Measurements from ENCODE around the gene GRIP1.

The GRIP1 gene

DNA sequence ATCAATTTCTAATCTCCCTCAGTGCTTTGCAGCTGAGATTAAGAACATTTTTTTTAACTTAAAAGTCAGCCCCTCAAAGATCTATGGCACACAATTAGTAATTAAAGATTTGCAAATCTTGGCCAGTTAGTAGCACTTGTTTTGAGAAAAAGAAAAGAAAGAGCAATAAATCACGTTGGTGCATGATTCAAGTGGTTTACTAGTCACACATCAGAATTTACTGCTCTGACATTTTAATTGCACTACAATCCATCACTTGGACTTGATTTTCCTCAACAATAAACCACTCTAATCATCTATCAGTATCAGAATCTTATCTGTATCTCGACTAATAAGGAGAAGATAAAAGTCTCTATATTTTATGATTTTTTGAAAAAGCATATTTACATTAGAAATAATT is 222.3 kb downstream of the GRIP1 start:
- no peak for TF ChIP-seq ZFX (IDR thresholded peaks at IDR 0.05; ENCODE audit: borderline replicate concordance)
- TF ChIP-seq, protein P1, sequence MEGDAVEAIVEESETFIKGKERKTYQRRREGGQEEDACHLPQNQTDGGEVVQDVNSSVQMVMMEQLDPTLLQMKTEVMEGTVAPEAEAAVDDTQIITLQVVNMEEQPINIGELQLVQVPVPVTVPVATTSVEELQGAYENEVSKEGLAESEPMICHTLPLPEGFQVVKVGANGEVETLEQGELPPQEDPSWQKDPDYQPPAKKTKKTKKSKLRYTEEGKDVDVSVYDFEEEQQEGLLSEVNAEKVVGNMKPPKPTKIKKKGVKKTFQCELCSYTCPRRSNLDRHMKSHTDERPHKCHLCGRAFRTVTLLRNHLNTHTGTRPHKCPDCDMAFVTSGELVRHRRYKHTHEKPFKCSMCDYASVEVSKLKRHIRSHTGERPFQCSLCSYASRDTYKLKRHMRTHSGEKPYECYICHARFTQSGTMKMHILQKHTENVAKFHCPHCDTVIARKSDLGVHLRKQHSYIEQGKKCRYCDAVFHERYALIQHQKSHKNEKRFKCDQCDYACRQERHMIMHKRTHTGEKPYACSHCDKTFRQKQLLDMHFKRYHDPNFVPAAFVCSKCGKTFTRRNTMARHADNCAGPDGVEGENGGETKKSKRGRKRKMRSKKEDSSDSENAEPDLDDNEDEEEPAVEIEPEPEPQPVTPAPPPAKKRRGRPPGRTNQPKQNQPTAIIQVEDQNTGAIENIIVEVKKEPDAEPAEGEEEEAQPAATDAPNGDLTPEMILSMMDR (IDR thresholded peaks at IDR 0.05), result no peak
- no peak overlapping the region for H3K27ac ChIP-seq

DNA sequence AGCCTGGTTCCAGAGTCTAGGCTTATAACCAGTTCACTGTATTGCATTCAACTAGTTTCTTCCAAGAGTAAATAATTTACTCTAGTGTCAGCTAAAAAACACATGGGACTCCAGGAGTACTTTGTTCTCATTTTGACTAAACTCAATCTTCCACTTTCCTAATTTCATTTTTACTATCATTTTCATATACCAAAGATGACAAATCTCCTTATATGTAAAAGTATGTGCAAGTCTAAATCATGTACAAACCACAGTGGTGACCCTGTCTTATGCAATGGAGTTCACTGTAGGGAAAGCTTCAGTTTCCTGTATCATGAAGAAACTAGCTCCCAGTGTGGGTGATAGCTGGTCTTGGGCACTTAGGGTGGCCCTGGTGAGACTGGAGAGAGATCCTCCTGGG is 225.0 kb downstream of the GRIP1 start:
- no peak overlapping the region for H3K27ac ChIP-seq
- TF ChIP-seq ZFX (IDR thresholded peaks at IDR 0.05; ENCODE audit: borderline replicate concordance), result no peak

DNA sequence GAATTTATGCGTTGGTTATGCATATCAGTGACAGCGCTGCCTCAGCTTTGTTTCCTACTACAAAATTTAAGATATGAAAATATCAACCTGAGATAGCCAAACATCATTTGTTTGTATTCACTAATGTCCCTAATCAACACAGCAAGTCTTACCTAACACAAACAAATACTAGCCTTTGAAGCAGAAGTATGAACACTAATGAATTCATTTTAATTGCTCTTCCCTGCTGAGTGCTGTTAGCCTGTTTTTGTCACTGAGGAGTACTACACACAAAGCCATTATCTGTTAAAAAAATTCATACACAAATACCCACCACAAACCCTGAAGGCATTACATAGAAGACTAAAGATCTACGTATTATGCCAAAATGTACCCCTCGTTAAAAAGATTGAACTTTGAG is 225.8 kb downstream of the GRIP1 start:
- H3K27ac ChIP-seq, result no peak overlapping the region
- TF ChIP-seq, protein P1 (IDR thresholded peaks at IDR 0.05), result no peak
- TF ChIP-seq ZFX (IDR thresholded peaks at IDR 0.05; ENCODE audit: borderline replicate concordance), result no peak

DNA sequence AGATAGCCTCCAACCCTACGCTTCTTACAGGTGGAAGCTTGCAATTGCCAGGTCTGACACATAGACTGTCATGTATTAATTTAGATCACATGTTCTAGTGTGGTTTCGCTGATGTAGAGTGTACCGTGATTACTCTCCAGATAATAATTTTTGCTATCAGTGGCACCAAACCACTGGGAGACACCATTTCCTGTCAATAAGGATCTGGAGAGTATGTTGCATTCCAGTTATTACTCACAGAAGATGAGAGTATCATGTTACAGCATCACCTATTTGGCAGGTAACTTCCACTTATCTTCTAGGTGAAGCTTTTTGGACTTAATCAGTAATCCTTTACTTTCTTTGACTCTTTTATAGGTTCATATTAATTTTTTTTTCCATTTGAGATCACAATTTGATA is 229.3 kb downstream of the GRIP1 start:
- no peak overlapping the region for H3K27ac ChIP-seq
- no peak for TF ChIP-seq ZFX (IDR thresholded peaks at IDR 0.05; ENCODE audit: borderline replicate concordance)
- TF ChIP-seq, protein P1 (IDR thresholded peaks at IDR 0.05), result no peak

DNA sequence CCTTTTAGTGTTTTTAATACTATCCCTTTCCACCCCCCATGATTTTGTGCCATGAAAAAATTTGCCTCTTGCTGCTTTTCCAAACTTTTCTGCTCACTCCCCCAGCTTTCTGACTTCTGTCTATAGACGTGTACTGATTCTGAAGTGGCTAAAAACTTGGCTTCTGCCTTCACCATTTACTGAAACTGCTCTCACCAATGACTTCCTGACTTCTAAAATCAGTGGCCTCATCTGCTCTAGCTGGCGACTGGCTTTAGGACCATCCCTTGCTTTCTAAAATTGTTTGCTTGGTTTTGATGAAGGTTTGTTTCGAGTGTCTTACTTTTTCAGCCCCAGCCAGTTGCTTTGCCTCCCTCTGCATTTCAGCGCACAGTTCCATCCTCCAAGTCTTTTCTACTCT is 231.2 kb downstream of the GRIP1 start:
- no peak overlapping the region for H3K27ac ChIP-seq
- TF ChIP-seq ZFX (IDR thresholded peaks at IDR 0.05; ENCODE audit: borderline replicate concordance), result no peak
- TF ChIP-seq, protein P1 (IDR thresholded peaks at IDR 0.05), result no peak

DNA sequence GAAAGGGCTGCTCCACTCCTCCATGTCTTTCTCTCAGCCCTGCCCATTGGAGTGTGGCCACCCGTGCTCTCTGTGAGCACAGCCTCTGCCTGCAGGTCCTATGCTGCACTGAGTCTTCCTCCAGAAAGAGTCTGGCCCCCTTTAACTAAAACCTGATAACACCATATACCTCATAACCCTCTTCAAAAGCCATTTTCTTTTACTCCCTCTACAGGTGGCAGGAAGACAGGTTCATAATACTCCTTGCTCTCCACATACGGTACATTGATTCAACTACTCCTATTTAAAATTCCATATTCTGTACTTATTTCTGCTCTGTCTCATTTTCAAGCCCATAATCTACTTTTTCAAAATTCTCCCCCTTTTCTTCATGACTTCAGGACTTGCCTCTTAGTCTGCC is 232.6 kb downstream of the GRIP1 start:
- no peak overlapping the region for H3K27ac ChIP-seq
- no peak for TF ChIP-seq ZFX (IDR thresholded peaks at IDR 0.05; ENCODE audit: borderline replicate concordance)
- TF ChIP-seq, protein P1 (IDR thresholded peaks at IDR 0.05), result 0 out of 2 replicates have a peak, but pooled peaks have one; percentile 9

DNA sequence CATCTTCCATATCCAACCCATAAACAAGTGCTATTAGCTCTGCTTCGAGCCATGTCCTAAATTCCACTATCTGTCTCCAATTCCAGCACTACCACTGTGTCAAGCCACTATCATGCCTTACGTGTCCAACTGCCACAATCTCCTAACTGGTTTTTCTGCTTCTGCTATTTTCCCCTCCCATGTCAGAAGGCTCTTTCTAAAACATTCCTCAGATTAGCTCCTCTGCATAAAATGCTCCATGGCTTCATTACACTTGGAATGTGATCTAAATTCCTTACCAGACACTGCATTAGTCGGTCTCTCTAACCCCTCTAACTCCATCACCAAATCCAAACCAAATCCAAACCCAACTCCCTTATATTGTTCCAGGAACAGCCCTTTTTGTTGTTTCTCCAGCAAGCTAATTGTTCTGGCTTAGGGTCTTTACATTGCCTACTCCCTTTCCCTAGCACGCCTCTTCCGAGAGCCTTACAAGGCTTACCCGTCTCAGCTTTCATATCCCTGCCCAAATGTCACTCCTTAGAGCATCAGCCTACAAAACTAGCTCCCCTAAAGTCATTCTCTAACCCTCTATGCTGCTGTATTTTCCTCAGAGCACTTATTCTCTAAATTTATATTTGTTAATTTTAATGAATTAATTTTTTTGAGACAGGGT is 236.8 kb downstream of the GRIP1 start:
- TF ChIP-seq ZFX (IDR thresholded peaks at IDR 0.05; ENCODE audit: borderline replicate concordance), result no peak
- TF ChIP-seq, protein P1 (IDR thresholded peaks at IDR 0.05), result no peak
- no peak overlapping the region for H3K27ac ChIP-seq

DNA sequence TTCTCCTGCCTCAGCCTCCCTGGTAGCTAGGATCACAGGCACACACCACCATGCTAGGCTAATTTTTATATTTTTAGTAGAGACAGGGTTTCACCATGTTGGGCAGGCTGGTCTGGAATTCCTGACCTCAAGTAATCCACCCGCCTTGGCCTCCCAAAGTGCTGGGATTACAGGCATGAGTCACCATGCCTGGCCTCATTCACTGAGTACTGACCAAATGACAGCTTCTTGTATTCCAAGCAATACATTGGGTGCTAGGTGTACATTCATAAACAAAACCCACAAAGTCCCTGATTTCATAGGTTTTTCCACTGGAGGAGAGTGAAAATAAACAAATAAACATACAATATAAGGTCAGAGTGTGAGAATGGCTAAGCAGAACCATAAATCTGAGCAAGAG is 240.3 kb downstream of the GRIP1 start:
- TF ChIP-seq, protein P1 (IDR thresholded peaks at IDR 0.05), result no peak
- TF ChIP-seq ZFX (IDR thresholded peaks at IDR 0.05; ENCODE audit: borderline replicate concordance), result no peak
- H3K27ac ChIP-seq, result no peak overlapping the region

Data from 22Rv1 (cell line).